Hepatocyte (in vitro differentiated cells): ENCODE results near the gene GHR.

Experiments used
- CTCF ChIP-seq: fragments of 200-600 bp; sonication (generic); IDR thresholded peaks from 2 replicates; pipeline ENCODE4 v1.5.1; 2016; ENCODE audit warnings: antibody characterized with exemption, mild to moderate bottlenecking; ENCODE audit not compliant: poor library complexity
- EZH2 ChIP-seq: fragments of 200-600 bp; sonication (generic); IDR thresholded peaks from 2 replicates; pipeline ENCODE4 v1.6.1; 2016; ENCODE audit warnings: antibody characterized with exemption, mild to moderate bottlenecking, borderline replicate concordance
- EZH2phosphoT487 ChIP-seq: fragments of 200-600 bp; sonication (generic); IDR thresholded peaks from one replicate; pipeline ENCODE4 v1.6.1; 2018; ENCODE audit warnings: antibody characterized with exemption, mild to moderate bottlenecking, low read depth, moderate library complexity; ENCODE audit not compliant: unreplicated experiment, severe bottlenecking

DNA sequence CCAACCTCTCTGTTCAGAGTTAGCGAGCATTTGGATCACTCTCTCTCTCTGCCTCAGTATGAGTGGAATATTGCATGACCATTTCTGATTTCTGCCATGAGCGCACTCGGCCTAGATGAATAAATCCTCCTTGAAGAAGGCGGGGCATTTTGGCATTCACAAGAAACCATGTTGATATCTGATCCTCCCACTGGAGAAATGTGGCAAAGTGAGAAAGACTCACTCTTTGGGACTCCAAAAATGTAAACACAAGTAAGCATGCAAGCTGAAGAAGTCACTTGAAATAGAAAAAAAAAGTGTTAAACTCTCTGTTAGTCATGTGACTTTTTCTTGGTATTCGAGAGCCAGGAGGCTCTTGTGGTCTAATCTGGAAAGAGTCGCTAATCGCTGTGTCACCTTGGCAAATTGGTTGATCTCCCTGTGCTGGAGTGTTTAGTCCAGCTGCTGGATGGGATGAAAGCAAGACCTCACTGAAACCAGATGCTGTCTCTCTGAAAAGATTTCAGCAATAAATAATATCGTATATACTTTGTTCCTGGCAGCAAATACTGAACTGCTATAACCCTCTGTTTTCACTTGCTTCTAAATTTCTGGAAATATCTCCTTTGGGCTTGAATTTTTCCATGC lies 95.5 kb downstream of the GHR start:
- no peak for TF ChIP-seq CTCF
- TF ChIP-seq EZH2, result no peak
- TF ChIP-seq EZH2phosphoT487, result no peak
